Liver (tissue), 9 donors: ENCODE data around the gene CEP164. TPM values are rescaled to one million over a fixed set of nuclear protein-coding genes. Genes with fewer than 3 reads are reported as not detected.

Experiments
- DNase-seq: peaks from one replicate; pipeline ENCODE4 v3.0.0-alpha.2; 2017; ENCODE audit warnings: low spot score
- H3K27ac ChIP-seq, 2 donors: one replicate each; pipeline ENCODE4 v1.7.0; 2013; ENCODE audit warnings: inconsistent platforms in 2 of 2, low read length in 2 of 2, control low read depth in 1 of 2, low read depth in 1 of 2, mild to moderate bottlenecking in 1 of 2
- H3K27me3 ChIP-seq, 4 donors: one replicate each; pipeline versions ENCODE4 v1.6.1 to v1.7.0; 2013; ENCODE audit warnings: low read length in 3 of 4, inconsistent platforms in 1 of 4, mild to moderate bottlenecking in 1 of 4, moderate library complexity in 1 of 4; ENCODE audit not compliant: control insufficient read depth in 4 of 4, insufficient read depth in 4 of 4
- H3K36me3 ChIP-seq, 4 donors: one replicate each; pipeline versions ENCODE4 v1.6.1 to v1.7.0; 2013; ENCODE audit warnings: low read length in 3 of 4, mild to moderate bottlenecking in 3 of 4, low read depth in 1 of 4, moderate library complexity in 1 of 4; ENCODE audit not compliant: control insufficient read depth in 4 of 4, insufficient read depth in 3 of 4
- H3K4me1 ChIP-seq, 4 donors: one replicate each; pipeline versions ENCODE4 v1.6.1 to v1.7.0; 2013; ENCODE audit warnings: low read length in 3 of 4, mild to moderate bottlenecking in 3 of 4, moderate library complexity in 1 of 4; ENCODE audit not compliant: control insufficient read depth in 4 of 4, insufficient read depth in 4 of 4
- H3K4me3 ChIP-seq, 3 donors: one replicate each; pipeline versions ENCODE4 v1.6.1 to v1.7.0; 2013; ENCODE audit warnings: low read length in 3 of 3, control low read depth in 1 of 3, low read depth in 1 of 3, mild to moderate bottlenecking in 1 of 3
- H3K9ac ChIP-seq, 2 donors: one replicate each; pipeline ENCODE4 v1.7.0; 2013; ENCODE audit warnings: low read length in 2 of 2, mild to moderate bottlenecking in 2 of 2, moderate library complexity in 2 of 2, control low read depth in 1 of 2, low read depth in 1 of 2
- H3K9me3 ChIP-seq, 4 donors: one replicate each; pipeline versions ENCODE4 v1.6.1 to v1.7.0; 2013; ENCODE audit warnings: low read length in 3 of 4; ENCODE audit not compliant: control insufficient read depth in 4 of 4
- ATF3 ChIP-seq: IDR thresholded peaks from 2 replicates; pipeline ENCODE4 v1.6.1; 2016; ENCODE audit warnings: antibody characterized with exemption
- EGR1 ChIP-seq, 2 donors: IDR thresholded peaks; 2 replicates each; pipeline ENCODE4 v1.6.1; 2016 to 2018; ENCODE audit warnings: antibody characterized with exemption in 2 of 2, low read depth in 2 of 2
- FOXA1 ChIP-seq: IDR thresholded peaks from 2 replicates; pipeline ENCODE4 v1.6.1; 2016; ENCODE audit warnings: antibody characterized with exemption
- FOXA2 ChIP-seq: IDR thresholded peaks from 2 replicates; pipeline ENCODE4 v1.6.1; 2016; ENCODE audit warnings: antibody characterized with exemption
- GABPA ChIP-seq, 2 donors: IDR thresholded peaks in 1 of 2; conservative IDR thresholded peaks in 1 of 2; 2 replicates each; pipeline ENCODE4 v1.6.1; 2016; ENCODE audit warnings: antibody characterized with exemption in 2 of 2, mild to moderate bottlenecking in 1 of 2, moderate library complexity in 1 of 2
- HNF4A ChIP-seq, 2 donors: conservative IDR thresholded peaks; 2 replicates each; pipeline ENCODE4 v1.6.1; 2016; ENCODE audit warnings: antibody characterized with exemption in 2 of 2, mild to moderate bottlenecking in 2 of 2
- HNF4G ChIP-seq: IDR thresholded peaks from 2 replicates; pipeline ENCODE4 v1.6.1; 2016; ENCODE audit warnings: antibody characterized with exemption
- JUND ChIP-seq, 2 donors: IDR thresholded peaks; 2 replicates each; pipeline ENCODE4 v1.6.1; 2016; ENCODE audit warnings: antibody characterized with exemption in 2 of 2
- NR2F2 ChIP-seq: IDR thresholded peaks from 2 replicates; pipeline ENCODE4 v1.6.1; 2016; ENCODE audit warnings: antibody characterized with exemption
- RAD21 ChIP-seq, 2 donors: IDR thresholded peaks; 2 replicates each; pipeline ENCODE4 v1.6.1; 2016; ENCODE audit warnings: antibody characterized with exemption in 2 of 2, mild to moderate bottlenecking in 2 of 2
- RXRA ChIP-seq, 2 donors: IDR thresholded peaks; 2 replicates each; pipeline ENCODE4 v1.6.1; 2017 to 2018; ENCODE audit warnings: antibody characterized with exemption in 2 of 2, mild to moderate bottlenecking in 1 of 2
- SP1 ChIP-seq: IDR thresholded peaks from 2 replicates; pipeline ENCODE4 v1.6.1; 2018; ENCODE audit warnings: antibody characterized with exemption, mild to moderate bottlenecking
- TAF1 ChIP-seq: conservative IDR thresholded peaks from 2 replicates; pipeline ENCODE4 v1.6.1; 2016; ENCODE audit warnings: antibody characterized with exemption, mild to moderate bottlenecking
- YY1 ChIP-seq: IDR thresholded peaks from 2 replicates; pipeline ENCODE4 v1.6.1; 2016; ENCODE audit warnings: antibody characterized with exemption, mild to moderate bottlenecking
- WGBS: extraction: QIAGEN DNeasy Blood & Tissue Kit; methylation state at CpG from one replicate; pipeline ENCODE4 v1.1.7; 2013; 5-methylcytosine and 5-hydroxymethylcytosine counted together
- polyA plus RNA-seq, 2 donors: library from polyadenylated mRNA; stranded (reverse) in 1 of 2; unstranded in 1 of 2; fragments of 200-250 nt in 1 of 2; fragments of >200 nt in 1 of 2; fragmentation: Nextera tagmentation in 1 of 2; extraction: Ambion mirVana in 1 of 2; gene quantifications; one replicate each; pipeline versions ENCODE4 v1.2.1 to v1.2.3, GENCODE V29; 2013 to 2015
- total RNA-seq, 2 donors: library from RNA; depleted of rRNA; stranded (reverse); fragments of >200 nt; gene quantifications; one replicate each; pipeline ENCODE4 v1.2.3, GENCODE V29; 2014
- TF ChIP-seq, protein P1 (sequence below): IDR thresholded peaks from 2 replicates; pipeline ENCODE4 v1.6.1; 2016; ENCODE audit warnings: antibody characterized with exemption, mild to moderate bottlenecking
- TF ChIP-seq, protein P2 (sequence below): IDR thresholded peaks from 2 replicates; pipeline ENCODE4 v1.6.1; 2016; ENCODE audit warnings: antibody characterized with exemption
- TF ChIP-seq, protein P3 (sequence below): IDR thresholded peaks from 2 replicates; pipeline ENCODE4 v1.6.1; 2016; ENCODE audit warnings: antibody characterized with exemption
- TF ChIP-seq, protein P4 (sequence below): fragments of 150-350 bp; IDR thresholded peaks from 2 replicates; pipeline ENCODE4 v1.5.1; 2017; ENCODE audit warnings: improper control_type of control experiment, low read depth, low read length; ENCODE audit not compliant: missing input control
- donor health status: healthy.
- donor health status: healthy.
- donor health status: healthy.
- donor health status: healthy.
- donor health status: healthy.

Gene CEP164
- total and polyA plus RNA-seq, 4 donors = 4.1 to 12.3 (median 5.9) TPM

DNA sequence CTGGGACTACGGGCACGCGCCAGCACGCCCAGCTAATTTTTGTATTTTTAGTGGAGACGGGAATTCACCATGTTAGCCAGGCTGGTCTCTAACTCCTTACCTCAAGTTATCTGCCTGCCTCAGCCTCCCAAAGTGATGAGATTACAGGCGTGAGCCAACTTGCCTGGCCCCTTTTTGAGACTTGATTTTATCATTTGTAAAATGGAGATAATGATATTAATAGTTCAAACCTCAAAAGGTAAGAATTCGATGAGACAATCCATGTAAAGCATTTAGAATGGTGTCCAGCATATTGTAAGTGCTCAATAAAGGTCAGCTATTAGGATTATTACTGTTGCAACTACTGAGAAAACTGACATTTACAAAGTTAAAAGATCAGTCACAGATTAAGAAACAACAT lies 8.9 kb upstream of the CEP164 start:
- no peak overlapping the region for H3K27ac ChIP-seq
- no peak for DNase-seq
- TF ChIP-seq JUND (IDR thresholded peaks at IDR 0.05) (no peak), HNF4G (no peak), FOXA2 (no peak), ATF3 (no peak), EGR1 (IDR thresholded peaks at IDR 0.05; ENCODE audit: low read depth in 2 of 2) (no peak), RAD21 (IDR thresholded peaks at IDR 0.05) (no peak), NR2F2 (no peak), RXRA (IDR thresholded peaks at IDR 0.05) (no peak), HNF4A (conservative IDR thresholded peaks at IDR 0.05) (no peak), YY1 (no peak), TAF1 (no peak), GABPA (IDR thresholded peaks at IDR 0.05 in 1 of 2, conservative IDR thresholded peaks at IDR 0.05 in 1 of 2) (no peak), FOXA1 (no peak), SP1 (no peak)
- TF ChIP-seq, protein P1, sequence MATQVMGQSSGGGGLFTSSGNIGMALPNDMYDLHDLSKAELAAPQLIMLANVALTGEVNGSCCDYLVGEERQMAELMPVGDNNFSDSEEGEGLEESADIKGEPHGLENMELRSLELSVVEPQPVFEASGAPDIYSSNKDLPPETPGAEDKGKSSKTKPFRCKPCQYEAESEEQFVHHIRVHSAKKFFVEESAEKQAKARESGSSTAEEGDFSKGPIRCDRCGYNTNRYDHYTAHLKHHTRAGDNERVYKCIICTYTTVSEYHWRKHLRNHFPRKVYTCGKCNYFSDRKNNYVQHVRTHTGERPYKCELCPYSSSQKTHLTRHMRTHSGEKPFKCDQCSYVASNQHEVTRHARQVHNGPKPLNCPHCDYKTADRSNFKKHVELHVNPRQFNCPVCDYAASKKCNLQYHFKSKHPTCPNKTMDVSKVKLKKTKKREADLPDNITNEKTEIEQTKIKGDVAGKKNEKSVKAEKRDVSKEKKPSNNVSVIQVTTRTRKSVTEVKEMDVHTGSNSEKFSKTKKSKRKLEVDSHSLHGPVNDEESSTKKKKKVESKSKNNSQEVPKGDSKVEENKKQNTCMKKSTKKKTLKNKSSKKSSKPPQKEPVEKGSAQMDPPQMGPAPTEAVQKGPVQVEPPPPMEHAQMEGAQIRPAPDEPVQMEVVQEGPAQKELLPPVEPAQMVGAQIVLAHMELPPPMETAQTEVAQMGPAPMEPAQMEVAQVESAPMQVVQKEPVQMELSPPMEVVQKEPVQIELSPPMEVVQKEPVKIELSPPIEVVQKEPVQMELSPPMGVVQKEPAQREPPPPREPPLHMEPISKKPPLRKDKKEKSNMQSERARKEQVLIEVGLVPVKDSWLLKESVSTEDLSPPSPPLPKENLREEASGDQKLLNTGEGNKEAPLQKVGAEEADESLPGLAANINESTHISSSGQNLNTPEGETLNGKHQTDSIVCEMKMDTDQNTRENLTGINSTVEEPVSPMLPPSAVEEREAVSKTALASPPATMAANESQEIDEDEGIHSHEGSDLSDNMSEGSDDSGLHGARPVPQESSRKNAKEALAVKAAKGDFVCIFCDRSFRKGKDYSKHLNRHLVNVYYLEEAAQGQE = no peak
- TF ChIP-seq, protein P2, sequence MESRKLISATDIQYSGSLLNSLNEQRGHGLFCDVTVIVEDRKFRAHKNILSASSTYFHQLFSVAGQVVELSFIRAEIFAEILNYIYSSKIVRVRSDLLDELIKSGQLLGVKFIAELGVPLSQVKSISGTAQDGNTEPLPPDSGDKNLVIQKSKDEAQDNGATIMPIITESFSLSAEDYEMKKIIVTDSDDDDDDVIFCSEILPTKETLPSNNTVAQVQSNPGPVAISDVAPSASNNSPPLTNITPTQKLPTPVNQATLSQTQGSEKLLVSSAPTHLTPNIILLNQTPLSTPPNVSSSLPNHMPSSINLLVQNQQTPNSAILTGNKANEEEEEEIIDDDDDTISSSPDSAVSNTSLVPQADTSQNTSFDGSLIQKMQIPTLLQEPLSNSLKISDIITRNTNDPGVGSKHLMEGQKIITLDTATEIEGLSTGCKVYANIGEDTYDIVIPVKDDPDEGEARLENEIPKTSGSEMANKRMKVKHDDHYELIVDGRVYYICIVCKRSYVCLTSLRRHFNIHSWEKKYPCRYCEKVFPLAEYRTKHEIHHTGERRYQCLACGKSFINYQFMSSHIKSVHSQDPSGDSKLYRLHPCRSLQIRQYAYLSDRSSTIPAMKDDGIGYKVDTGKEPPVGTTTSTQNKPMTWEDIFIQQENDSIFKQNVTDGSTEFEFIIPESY = no peak
- TF ChIP-seq, protein P3, sequence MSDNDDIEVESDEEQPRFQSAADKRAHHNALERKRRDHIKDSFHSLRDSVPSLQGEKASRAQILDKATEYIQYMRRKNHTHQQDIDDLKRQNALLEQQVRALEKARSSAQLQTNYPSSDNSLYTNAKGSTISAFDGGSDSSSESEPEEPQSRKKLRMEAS = no peak
- TF ChIP-seq, protein P4, sequence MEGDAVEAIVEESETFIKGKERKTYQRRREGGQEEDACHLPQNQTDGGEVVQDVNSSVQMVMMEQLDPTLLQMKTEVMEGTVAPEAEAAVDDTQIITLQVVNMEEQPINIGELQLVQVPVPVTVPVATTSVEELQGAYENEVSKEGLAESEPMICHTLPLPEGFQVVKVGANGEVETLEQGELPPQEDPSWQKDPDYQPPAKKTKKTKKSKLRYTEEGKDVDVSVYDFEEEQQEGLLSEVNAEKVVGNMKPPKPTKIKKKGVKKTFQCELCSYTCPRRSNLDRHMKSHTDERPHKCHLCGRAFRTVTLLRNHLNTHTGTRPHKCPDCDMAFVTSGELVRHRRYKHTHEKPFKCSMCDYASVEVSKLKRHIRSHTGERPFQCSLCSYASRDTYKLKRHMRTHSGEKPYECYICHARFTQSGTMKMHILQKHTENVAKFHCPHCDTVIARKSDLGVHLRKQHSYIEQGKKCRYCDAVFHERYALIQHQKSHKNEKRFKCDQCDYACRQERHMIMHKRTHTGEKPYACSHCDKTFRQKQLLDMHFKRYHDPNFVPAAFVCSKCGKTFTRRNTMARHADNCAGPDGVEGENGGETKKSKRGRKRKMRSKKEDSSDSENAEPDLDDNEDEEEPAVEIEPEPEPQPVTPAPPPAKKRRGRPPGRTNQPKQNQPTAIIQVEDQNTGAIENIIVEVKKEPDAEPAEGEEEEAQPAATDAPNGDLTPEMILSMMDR = no peak
- no peaks in the 10 kb centered on the region for H3K36me3 ChIP-seq
- H3K4me1 ChIP-seq = peaks cover 8 to 28% (median 18%) of the 10 kb centered on the region in 4 donors
- no peaks in the 10 kb centered on the region for H3K27me3 ChIP-seq
- no peaks in the 10 kb centered on the region for H3K9me3 ChIP-seq
- 93% methylated on average over 7 of the region's 7 CpGs for WGBS
- no peak overlapping the region for H3K9ac ChIP-seq
- no peak overlapping the region for H3K4me3 ChIP-seq
